ENCODE measurements around the gene PRAF2.

PRAF2 gene

GRCh38 chrX:49075347-49075746, 1.5 kb upstream of the PRAF2 start:
- no peak for DNase-seq (ENCODE audit: extremely low read depth, low read depth)
- TF ChIP-seq CTCF (IDR thresholded peaks at IDR 0.05; ENCODE audit: low read depth, low read length) = no peak

- DNase-seq (ENCODE audit: extremely low read depth, low read depth) = no peak
- TF ChIP-seq CTCF (IDR thresholded peaks at IDR 0.05; ENCODE audit: low read depth, low read length) = no peak
Observed at GRCh38 chrX:49072712-49073095, 1.1 kb downstream of the PRAF2 start.

GRCh38 chrX:49071877-49072711, 1.7 kb downstream of the PRAF2 start:
- DNase-seq (ENCODE audit: extremely low read depth, low read depth) = peak; percentile 37
- no peak for TF ChIP-seq CTCF (IDR thresholded peaks at IDR 0.05; ENCODE audit: low read depth, low read length)

GRCh38 chrX:49070988-49071387, 2.8 kb downstream of the PRAF2 start:
- DNase-seq (ENCODE audit: extremely low read depth, low read depth) = no peak
- no peak for TF ChIP-seq CTCF (IDR thresholded peaks at IDR 0.05; ENCODE audit: low read depth, low read length)

GRCh38 chrX:49069038-49069437, 4.8 kb downstream of the PRAF2 start:
- no peak for TF ChIP-seq CTCF (IDR thresholded peaks at IDR 0.05; ENCODE audit: low read depth, low read length)
- no peak for DNase-seq (ENCODE audit: extremely low read depth, low read depth)

GRCh38 chrX:49067285-49068120, 6.3 kb downstream of the PRAF2 start:
- no peak for TF ChIP-seq CTCF (IDR thresholded peaks at IDR 0.05; ENCODE audit: low read depth, low read length)
- DNase-seq (ENCODE audit: extremely low read depth, low read depth) = no peak

- no peak for TF ChIP-seq CTCF (IDR thresholded peaks at IDR 0.05; ENCODE audit: low read depth, low read length)
- DNase-seq (ENCODE audit: extremely low read depth, low read depth) = no peak
Observed at GRCh38 chrX:49066690-49067089, 7.1 kb downstream of the PRAF2 start.

Data from AG09319 (cell line).